IPS-15b (cell line): ENCODE data around the gene USP12.

Experiments used
- H3K27me3 ChIP-seq: one replicate; pipeline ENCODE4 v1.6.1; 2013; ENCODE audit warnings: low read length; ENCODE audit not compliant: control insufficient read depth, insufficient read depth
- H3K36me3 ChIP-seq: one replicate; pipeline ENCODE4 v1.6.1; 2013; ENCODE audit warnings: low read length; ENCODE audit not compliant: control insufficient read depth, insufficient read depth
- H3K4me1 ChIP-seq: one replicate; pipeline ENCODE4 v1.6.1; 2013; ENCODE audit warnings: mild to moderate bottlenecking, low read length; ENCODE audit not compliant: control insufficient read depth, insufficient read depth
- H3K4me3 ChIP-seq: one replicate; pipeline ENCODE4 v1.5.1; 2013; ENCODE audit warnings: low read depth, low read length
- H3K9ac ChIP-seq: one replicate; pipeline ENCODE4 v1.6.1; 2013; ENCODE audit warnings: low read depth, mild to moderate bottlenecking, low read length
- H3K9me3 ChIP-seq: one replicate; pipeline ENCODE4 v1.6.1; 2013; ENCODE audit warnings: mild to moderate bottlenecking, low read length; ENCODE audit not compliant: control insufficient read depth, insufficient read depth

USP12 gene

DNA sequence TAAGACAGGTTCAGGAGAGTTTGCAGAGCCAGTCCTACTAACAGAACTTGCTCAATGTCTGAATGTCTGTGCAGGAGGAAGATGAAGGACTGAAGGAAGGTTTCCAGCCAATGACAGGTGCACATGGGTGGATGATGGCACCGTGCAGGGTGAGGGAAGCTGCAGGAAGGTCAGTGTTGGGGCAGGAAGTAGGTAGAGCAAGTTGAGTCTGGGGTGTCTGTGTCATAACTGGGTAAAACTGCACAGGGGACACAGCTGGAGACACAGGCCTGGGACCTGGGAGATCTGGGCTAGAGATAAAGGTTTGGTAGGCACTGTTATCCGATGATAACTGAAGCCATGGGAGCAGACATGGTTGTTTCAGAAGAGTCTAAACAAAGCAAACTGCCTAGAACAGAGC, 116.9 kb downstream of the USP12 start:
- no peaks in the 10 kb centered on the region for H3K4me1 ChIP-seq
- H3K27me3 ChIP-seq, result no peaks in the 10 kb centered on the region
- H3K9me3 ChIP-seq, result no peaks in the 10 kb centered on the region
- H3K36me3 ChIP-seq, result no peaks in the 10 kb centered on the region
- no peak overlapping the region for H3K4me3 ChIP-seq
- no peak overlapping the region for H3K9ac ChIP-seq

GRCh38 chr13:27053902-27054595, 117.6 kb downstream of the USP12 start:
- Histone ChIP-seq H3K9me3 (no peaks in the 10 kb centered on the region), H3K9ac (no peak overlapping the region), H3K4me3 (no peak overlapping the region), H3K36me3 (no peaks in the 10 kb centered on the region), H3K27me3 (no peaks in the 10 kb centered on the region), H3K4me1 (no peaks in the 10 kb centered on the region)

- no peaks in the 10 kb centered on the region for H3K4me1 ChIP-seq
- H3K9ac ChIP-seq, result no peak overlapping the region
- no peaks in the 10 kb centered on the region for H3K9me3 ChIP-seq
- H3K27me3 ChIP-seq, result no peaks in the 10 kb centered on the region
- H3K4me3 ChIP-seq, result no peak overlapping the region
- H3K36me3 ChIP-seq, result no peaks in the 10 kb centered on the region
Measured at GRCh38 chr13:27053210-27053884, 118.3 kb downstream of the USP12 start.

DNA sequence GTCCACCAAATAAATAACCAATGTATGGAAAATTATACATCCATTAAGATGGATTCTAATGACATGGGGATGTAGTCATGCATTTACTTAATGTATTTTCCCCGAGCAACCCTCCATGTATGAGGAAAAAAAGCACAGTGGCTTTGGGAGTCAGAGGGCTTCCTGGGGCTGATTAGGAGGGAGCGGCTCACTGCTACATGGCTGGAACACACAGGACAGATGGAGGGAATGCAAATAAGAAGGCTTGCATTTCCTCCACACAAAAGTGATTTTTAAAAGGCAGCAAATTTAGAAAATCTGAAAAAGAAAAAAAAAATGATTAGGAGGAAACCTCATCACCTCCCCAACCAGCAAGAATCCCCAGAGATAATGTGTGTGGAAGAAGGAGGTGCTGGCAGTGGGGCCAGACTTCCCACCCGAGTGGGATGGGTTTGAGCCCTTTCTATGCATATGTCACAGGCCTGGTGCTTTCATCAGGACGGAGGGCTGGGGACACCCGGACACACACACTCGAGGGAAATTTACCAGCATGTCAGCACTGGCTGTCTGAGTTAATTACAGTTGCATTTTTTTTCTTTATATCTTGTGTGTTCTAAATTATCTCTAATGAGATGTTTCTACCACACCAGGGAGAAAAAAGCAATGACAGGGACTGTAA, 118.9 kb downstream of the USP12 start:
- no peaks in the 10 kb centered on the region for H3K27me3 ChIP-seq
- no peak overlapping the region for H3K4me3 ChIP-seq
- no peaks in the 10 kb centered on the region for H3K9me3 ChIP-seq
- H3K9ac ChIP-seq, result no peak overlapping the region
- no peaks in the 10 kb centered on the region for H3K36me3 ChIP-seq
- H3K4me1 ChIP-seq, result no peaks in the 10 kb centered on the region

- Histone ChIP-seq H3K4me3 (no peak overlapping the region), H3K9ac (no peak overlapping the region), H3K36me3 (no peaks in the 10 kb centered on the region)
Measured at GRCh38 chr13:27047081-27047480, 124.5 kb downstream of the USP12 start.

GRCh38 chr13:27044837-27045570, 126.6 kb downstream of the USP12 start:
- H3K4me1 ChIP-seq, result no peaks in the 10 kb centered on the region
- H3K9me3 ChIP-seq, result no peaks in the 10 kb centered on the region
- H3K27me3 ChIP-seq, result no peaks in the 10 kb centered on the region
- no peaks in the 10 kb centered on the region for H3K36me3 ChIP-seq
- no peak overlapping the region for H3K4me3 ChIP-seq
- no peak overlapping the region for H3K9ac ChIP-seq

More at GRCh38 chr13:27047081-27047480, 124.5 kb downstream of the USP12 start:
- Histone ChIP-seq H3K9me3 (no peaks in the 10 kb centered on the region), H3K27me3 (no peaks in the 10 kb centered on the region), H3K4me1 (no peaks in the 10 kb centered on the region)

DNA sequence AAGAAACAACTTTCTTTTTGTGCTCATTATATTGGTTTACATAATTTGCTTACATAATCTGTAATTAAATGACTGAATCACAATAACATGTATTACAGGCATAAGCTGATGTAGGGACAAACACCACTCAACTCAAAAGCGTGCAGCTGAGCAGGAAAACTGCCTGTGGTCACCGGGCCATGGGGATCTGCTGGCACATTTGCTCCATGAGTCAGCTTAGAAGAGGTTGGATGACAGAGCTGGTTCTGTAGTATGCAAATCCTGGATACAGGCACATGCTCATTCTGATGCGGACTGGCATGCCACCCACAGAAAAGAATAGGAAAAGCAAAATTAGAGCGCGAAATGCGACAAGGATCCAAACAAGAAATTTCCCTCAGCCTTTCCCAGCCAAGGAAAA, 128.6 kb downstream of the USP12 start:
- Histone ChIP-seq H3K9me3 (no peaks in the 10 kb centered on the region), H3K9ac (no peak overlapping the region), H3K4me1 (no peaks in the 10 kb centered on the region), H3K36me3 (no peaks in the 10 kb centered on the region), H3K27me3 (no peaks in the 10 kb centered on the region), H3K4me3 (no peak overlapping the region)

DNA sequence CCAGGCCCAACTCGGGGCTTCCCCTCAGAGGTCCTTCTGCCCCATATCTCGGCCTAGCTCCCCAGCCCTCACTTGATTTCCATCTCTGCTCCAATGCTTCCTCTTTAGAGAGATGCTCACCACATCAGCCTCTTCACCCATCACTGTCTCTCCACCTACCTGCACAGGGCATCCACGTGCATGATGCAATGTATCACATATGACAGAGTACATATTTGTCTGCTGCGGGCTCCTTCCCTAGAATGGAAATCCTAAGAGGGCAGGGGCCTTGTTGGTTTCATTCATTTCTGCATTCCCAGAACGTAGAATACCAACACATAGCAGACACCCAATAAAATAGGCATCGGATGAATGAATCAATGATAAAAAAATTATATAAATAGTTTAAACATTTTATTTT, 130.3 kb downstream of the USP12 start:
- Histone ChIP-seq H3K4me3 (no peak overlapping the region), H3K36me3 (no peaks in the 10 kb centered on the region), H3K4me1 (no peaks in the 10 kb centered on the region), H3K27me3 (no peaks in the 10 kb centered on the region), H3K9ac (no peak overlapping the region), H3K9me3 (no peaks in the 10 kb centered on the region)

DNA sequence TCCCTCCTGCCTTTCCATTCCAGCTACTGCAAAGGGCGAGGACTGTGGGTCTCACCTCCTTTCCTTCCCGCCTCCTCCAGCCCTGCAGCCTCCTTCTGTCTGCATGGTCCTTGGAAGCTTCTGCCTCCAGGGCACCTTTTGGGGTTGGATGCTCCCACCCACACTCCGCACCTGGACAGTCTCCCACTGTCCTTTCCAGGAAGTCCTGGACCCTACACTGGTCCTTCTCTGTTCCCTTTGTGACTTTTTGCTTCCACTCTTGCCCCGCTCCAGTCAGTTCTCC, 130.8 kb downstream of the USP12 start:
- H3K4me1 ChIP-seq, result peaks cover 1% of the 10 kb centered on the region

GRCh38 chr13:27039171-27039701, 132.4 kb downstream of the USP12 start:
- H3K4me3 ChIP-seq, result no peak overlapping the region
- peaks cover 10% of the 10 kb centered on the region for H3K27me3 ChIP-seq
- H3K36me3 ChIP-seq, result no peaks in the 10 kb centered on the region
- peaks cover 2% of the 10 kb centered on the region for H3K4me1 ChIP-seq
- no peaks in the 10 kb centered on the region for H3K9me3 ChIP-seq
- H3K9ac ChIP-seq, result no peak overlapping the region

More for the DNA sequence above, 130.8 kb downstream of the USP12 start:
- Histone ChIP-seq H3K27me3 (peaks cover under 1% of the 10 kb centered on the region), H3K4me3 (no peak overlapping the region), H3K36me3 (no peaks in the 10 kb centered on the region), H3K9me3 (no peaks in the 10 kb centered on the region), H3K9ac (no peak overlapping the region)

GRCh38 chr13:27038323-27038722, 133.3 kb downstream of the USP12 start:
- Histone ChIP-seq H3K9me3 (no peaks in the 10 kb centered on the region), H3K4me3 (no peak overlapping the region), H3K4me1 (peaks cover 2% of the 10 kb centered on the region), H3K36me3 (no peaks in the 10 kb centered on the region), H3K9ac (no peak overlapping the region), H3K27me3 (peaks cover 10% of the 10 kb centered on the region)
